ENCODE measurements around the gene CHTF18.

- TF ChIP-seq CTCF (IDR thresholded peaks at IDR 0.05; ENCODE audit: insufficient read depth, low read depth, low read length) (no peak), EZH2 (IDR thresholded peaks at IDR 0.05; ENCODE audit: insufficient read depth, low read length) (no peak)
Observed at GRCh38 chr16:824194-824593, 35.8 kb downstream of the CHTF18 start.
